ENCODE results near the gene THAP6. TPM values are rescaled to one million over a fixed set of nuclear protein-coding genes. Genes with fewer than 3 reads are reported as not detected.

The THAP6 gene
- total and polyA plus RNA-seq, 2 of the 8 experiments (the other 6 are each of a cell fraction or from before 2014, with no cell fraction given), result 3.3 to 9.7 TPM

DNA sequence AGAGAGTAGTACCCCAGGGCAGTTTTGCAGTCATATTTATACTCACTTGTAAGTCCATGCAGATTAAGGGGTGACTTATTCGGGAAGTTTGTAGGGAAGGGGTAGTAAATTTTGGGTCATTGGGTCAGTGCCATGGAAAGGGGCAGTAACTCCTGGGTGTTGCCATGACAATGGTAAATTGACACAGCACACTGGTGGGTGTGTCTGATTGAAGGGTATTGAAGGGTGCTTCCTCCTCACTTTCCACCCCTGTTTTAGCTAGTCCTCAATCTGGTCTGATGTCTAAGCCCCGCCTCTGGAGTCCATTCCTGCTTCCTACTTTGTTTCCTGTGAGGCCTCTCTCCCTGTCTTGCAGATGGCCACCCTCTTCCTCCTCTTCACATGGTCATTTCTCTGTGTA lies 53.5 kb downstream of the THAP6 start (continued):
- TF ChIP-seq, protein P1, sequence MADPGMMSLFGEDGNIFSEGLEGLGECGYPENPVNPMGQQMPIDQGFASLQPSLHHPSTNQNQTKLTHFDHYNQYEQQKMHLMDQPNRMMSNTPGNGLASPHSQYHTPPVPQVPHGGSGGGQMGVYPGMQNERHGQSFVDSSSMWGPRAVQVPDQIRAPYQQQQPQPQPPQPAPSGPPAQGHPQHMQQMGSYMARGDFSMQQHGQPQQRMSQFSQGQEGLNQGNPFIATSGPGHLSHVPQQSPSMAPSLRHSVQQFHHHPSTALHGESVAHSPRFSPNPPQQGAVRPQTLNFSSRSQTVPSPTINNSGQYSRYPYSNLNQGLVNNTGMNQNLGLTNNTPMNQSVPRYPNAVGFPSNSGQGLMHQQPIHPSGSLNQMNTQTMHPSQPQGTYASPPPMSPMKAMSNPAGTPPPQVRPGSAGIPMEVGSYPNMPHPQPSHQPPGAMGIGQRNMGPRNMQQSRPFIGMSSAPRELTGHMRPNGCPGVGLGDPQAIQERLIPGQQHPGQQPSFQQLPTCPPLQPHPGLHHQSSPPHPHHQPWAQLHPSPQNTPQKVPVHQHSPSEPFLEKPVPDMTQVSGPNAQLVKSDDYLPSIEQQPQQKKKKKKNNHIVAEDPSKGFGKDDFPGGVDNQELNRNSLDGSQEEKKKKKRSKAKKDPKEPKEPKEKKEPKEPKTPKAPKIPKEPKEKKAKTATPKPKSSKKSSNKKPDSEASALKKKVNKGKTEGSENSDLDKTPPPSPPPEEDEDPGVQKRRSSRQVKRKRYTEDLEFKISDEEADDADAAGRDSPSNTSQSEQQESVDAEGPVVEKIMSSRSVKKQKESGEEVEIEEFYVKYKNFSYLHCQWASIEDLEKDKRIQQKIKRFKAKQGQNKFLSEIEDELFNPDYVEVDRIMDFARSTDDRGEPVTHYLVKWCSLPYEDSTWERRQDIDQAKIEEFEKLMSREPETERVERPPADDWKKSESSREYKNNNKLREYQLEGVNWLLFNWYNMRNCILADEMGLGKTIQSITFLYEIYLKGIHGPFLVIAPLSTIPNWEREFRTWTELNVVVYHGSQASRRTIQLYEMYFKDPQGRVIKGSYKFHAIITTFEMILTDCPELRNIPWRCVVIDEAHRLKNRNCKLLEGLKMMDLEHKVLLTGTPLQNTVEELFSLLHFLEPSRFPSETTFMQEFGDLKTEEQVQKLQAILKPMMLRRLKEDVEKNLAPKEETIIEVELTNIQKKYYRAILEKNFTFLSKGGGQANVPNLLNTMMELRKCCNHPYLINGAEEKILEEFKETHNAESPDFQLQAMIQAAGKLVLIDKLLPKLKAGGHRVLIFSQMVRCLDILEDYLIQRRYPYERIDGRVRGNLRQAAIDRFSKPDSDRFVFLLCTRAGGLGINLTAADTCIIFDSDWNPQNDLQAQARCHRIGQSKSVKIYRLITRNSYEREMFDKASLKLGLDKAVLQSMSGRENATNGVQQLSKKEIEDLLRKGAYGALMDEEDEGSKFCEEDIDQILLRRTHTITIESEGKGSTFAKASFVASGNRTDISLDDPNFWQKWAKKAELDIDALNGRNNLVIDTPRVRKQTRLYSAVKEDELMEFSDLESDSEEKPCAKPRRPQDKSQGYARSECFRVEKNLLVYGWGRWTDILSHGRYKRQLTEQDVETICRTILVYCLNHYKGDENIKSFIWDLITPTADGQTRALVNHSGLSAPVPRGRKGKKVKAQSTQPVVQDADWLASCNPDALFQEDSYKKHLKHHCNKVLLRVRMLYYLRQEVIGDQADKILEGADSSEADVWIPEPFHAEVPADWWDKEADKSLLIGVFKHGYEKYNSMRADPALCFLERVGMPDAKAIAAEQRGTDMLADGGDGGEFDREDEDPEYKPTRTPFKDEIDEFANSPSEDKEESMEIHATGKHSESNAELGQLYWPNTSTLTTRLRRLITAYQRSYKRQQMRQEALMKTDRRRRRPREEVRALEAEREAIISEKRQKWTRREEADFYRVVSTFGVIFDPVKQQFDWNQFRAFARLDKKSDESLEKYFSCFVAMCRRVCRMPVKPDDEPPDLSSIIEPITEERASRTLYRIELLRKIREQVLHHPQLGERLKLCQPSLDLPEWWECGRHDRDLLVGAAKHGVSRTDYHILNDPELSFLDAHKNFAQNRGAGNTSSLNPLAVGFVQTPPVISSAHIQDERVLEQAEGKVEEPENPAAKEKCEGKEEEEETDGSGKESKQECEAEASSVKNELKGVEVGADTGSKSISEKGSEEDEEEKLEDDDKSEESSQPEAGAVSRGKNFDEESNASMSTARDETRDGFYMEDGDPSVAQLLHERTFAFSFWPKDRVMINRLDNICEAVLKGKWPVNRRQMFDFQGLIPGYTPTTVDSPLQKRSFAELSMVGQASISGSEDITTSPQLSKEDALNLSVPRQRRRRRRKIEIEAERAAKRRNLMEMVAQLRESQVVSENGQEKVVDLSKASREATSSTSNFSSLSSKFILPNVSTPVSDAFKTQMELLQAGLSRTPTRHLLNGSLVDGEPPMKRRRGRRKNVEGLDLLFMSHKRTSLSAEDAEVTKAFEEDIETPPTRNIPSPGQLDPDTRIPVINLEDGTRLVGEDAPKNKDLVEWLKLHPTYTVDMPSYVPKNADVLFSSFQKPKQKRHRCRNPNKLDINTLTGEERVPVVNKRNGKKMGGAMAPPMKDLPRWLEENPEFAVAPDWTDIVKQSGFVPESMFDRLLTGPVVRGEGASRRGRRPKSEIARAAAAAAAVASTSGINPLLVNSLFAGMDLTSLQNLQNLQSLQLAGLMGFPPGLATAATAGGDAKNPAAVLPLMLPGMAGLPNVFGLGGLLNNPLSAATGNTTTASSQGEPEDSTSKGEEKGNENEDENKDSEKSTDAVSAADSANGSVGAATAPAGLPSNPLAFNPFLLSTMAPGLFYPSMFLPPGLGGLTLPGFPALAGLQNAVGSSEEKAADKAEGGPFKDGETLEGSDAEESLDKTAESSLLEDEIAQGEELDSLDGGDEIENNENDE (IDR thresholded peaks at IDR 0.05; ENCODE audit: insufficient replicate concordance, low read length), result no peak
- TF ChIP-seq NANOG (IDR thresholded peaks at IDR 0.05; ENCODE audit: insufficient read depth, low read depth, low read length, poor library complexity, severe bottlenecking) (no peak), ASH2L (IDR thresholded peaks at IDR 0.05; ENCODE audit: low read length) (no peak), TAF1 (IDR thresholded peaks at IDR 0.05; ENCODE audit: low read depth, low read length) (no peak), GABPA (IDR thresholded peaks at IDR 0.05; ENCODE audit: borderline replicate concordance, insufficient read depth, low read length) (no peak), PHF8 (conservative IDR thresholded peaks at IDR 0.05; ENCODE audit: low read depth, low read length) (no peak), CREB1 (IDR thresholded peaks at IDR 0.05) (no peak)
